Posterior vena cava (tissue), 2 donors: ENCODE results near the gene GIPC1. TPM values are rescaled to one million over a fixed set of nuclear protein-coding genes. Genes with fewer than 3 reads are reported as not detected.

Source experiments
- DNase-seq: peaks from one replicate; pipeline ENCODE4 v3.0.0-alpha.2; 2020; ENCODE audit warnings: low spot score
- intact Hi-C, 2 donors: fragments of 100-400 bp; cut with DNase I; formaldehyde crosslinking; loops; one replicate each; pipeline versions ENCODE4 v1.14.1 to v1.14.2; 2022 to 2023
- total RNA-seq, 2 donors: library from RNA; stranded (reverse); fragmentation: NEBNext Ultra II Directional; extraction: Animal tissue kit (Norgen Biotek cat#: 25700); gene quantifications; one replicate each; pipeline ENCODE4 v1.2.1, GENCODE V29; 2021
- donor health status: DM: yes; HTN: yes; CAD: no.
- donor health status: DM: yes; HTN: yes; CAD: no.

GIPC1 gene
- total RNA-seq, 2 donors from 2014 or later, result 43.5 to 46.1 TPM

- intact Hi-C loops, result no loop called here
Observed at GRCh38 chr19:14502334-14503092, 6.6 kb upstream of the GIPC1 start.

GRCh38 chr19:14497228-14497921 is 1.4 kb upstream of the GIPC1 start:
- DNase-seq, result no peak
- intact Hi-C loops, result no loop called here

More at GRCh38 chr19:14502334-14503092, 6.6 kb upstream of the GIPC1 start:
- no peak for DNase-seq

- DNase-seq, result no peak
- intact Hi-C loops, result no loop called here
Observed at GRCh38 chr19:14496834-14497227, 904 bp upstream of the GIPC1 start.

GRCh38 chr19:14495672-14496028 is 277 bp downstream of the GIPC1 start:
- DNase-seq, result no peak

GRCh38 chr19:14494910-14495671 is 836 bp downstream of the GIPC1 start:
- DNase-seq, result no peak
- intact Hi-C loops, result no loop called here

More at GRCh38 chr19:14495672-14496028, 277 bp downstream of the GIPC1 start:
- intact Hi-C loops, result no loop called here

GRCh38 chr19:14494411-14494810 is 1.5 kb downstream of the GIPC1 start:
- intact Hi-C loops, result no loop called here

GRCh38 chr19:14492756-14493337 is 3.1 kb downstream of the GIPC1 start:
- no peak for DNase-seq
- intact Hi-C loops, result no loop called here

More at GRCh38 chr19:14494411-14494810, 1.5 kb downstream of the GIPC1 start:
- no peak for DNase-seq

- no peak for DNase-seq
- intact Hi-C loops, result loop anchor here in 1 of 2 donors (10.0 kb wide), 1 partner anchor 343 kb away; no protein-coding TSS in a partner anchor
Observed at GRCh38 chr19:14487370-14488125, 8.4 kb downstream of the GIPC1 start.

- no peak for DNase-seq
- intact Hi-C loops, result loop anchor here in 1 of 2 donors (10.0 kb wide), 1 partner anchor 338 kb away; no protein-coding TSS in a partner anchor
Observed at GRCh38 chr19:14482172-14482941, 13.6 kb downstream of the GIPC1 start.

GRCh38 chr19:14480700-14481079 is 15.2 kb downstream of the GIPC1 start:
- no peak for DNase-seq
- intact Hi-C loops, result loop anchor here in 1 of 2 donors (10.0 kb wide), 1 partner anchor 336 kb away; no protein-coding TSS in a partner anchor

GRCh38 chr19:14479975-14480699 is 15.8 kb downstream of the GIPC1 start:
- intact Hi-C loops, result loop anchor here (10.0 kb wide), 2 partner anchors 125 to 335 kb away; no protein-coding TSS in a partner anchor
- no peak for DNase-seq

GRCh38 chr19:14479309-14479974 is 16.5 kb downstream of the GIPC1 start:
- intact Hi-C loops, result loop anchor here in 1 of 2 donors (10.0 kb wide), 1 partner anchor 125 kb away; no protein-coding TSS in a partner anchor
- no peak for DNase-seq

GRCh38 chr19:14478113-14478545 is 17.8 kb downstream of the GIPC1 start:
- no peak for DNase-seq
- intact Hi-C loops, result loop anchor here in 1 of 2 donors (10.0 kb wide), 1 partner anchor 123 kb away; no protein-coding TSS in a partner anchor

- intact Hi-C loops, result loop anchor here in 1 of 2 donors (10.0 kb wide), 1 partner anchor 123 kb away; no protein-coding TSS in a partner anchor
- no peak for DNase-seq
Observed at GRCh38 chr19:14477418-14478112, 18.4 kb downstream of the GIPC1 start.

- DNase-seq, result no peak
- intact Hi-C loops, result loop anchor here in 1 of 2 donors (10.0 kb wide), 1 partner anchor 122 kb away; no protein-coding TSS in a partner anchor
Observed at GRCh38 chr19:14476673-14477401, 19.1 kb downstream of the GIPC1 start.
